GM15510 (cell line): ENCODE data around the gene KHSRP.

ENCODE experiments used
- POLR2A ChIP-seq: IDR thresholded peaks from 3 replicates; pipeline ENCODE4 v1.6.1; 2011; ENCODE audit warnings: borderline replicate concordance; ENCODE audit not compliant: insufficient read length; ENCODE audit errors: extremely low read depth

The KHSRP gene

GRCh38 chr19:6424195-6424938, at the start of gene KHSRP:
KHSRP (minus strand) TSS chr19:6424811; CDS start chr19:6424701, 110 bp downstream.
- TF ChIP-seq POLR2A: peak; percentile 90

GRCh38 chr19:6473647-6474046, 49.0 kb upstream of the KHSRP start:
- TF ChIP-seq POLR2A: no peak

GRCh38 chr19:6472713-6473112, 48.1 kb upstream of the KHSRP start:
- no peak for TF ChIP-seq POLR2A

- no peak for TF ChIP-seq POLR2A
Measured at GRCh38 chr19:6471076-6471475, 46.5 kb upstream of the KHSRP start.

- no peak for TF ChIP-seq POLR2A
Measured at GRCh38 chr19:6470173-6470572, 45.6 kb upstream of the KHSRP start.

GRCh38 chr19:6467384-6467783, 42.8 kb upstream of the KHSRP start:
- TF ChIP-seq POLR2A: no peak

- TF ChIP-seq POLR2A: peak; percentile 28
Measured at GRCh38 chr19:6466526-6467248, 42.1 kb upstream of the KHSRP start.

- no peak for TF ChIP-seq POLR2A
Measured at GRCh38 chr19:6465663-6466062, 41.1 kb upstream of the KHSRP start.

GRCh38 chr19:6465006-6465405, 40.4 kb upstream of the KHSRP start:
- TF ChIP-seq POLR2A: no peak

- TF ChIP-seq POLR2A: no peak
Measured at GRCh38 chr19:6464070-6464873, 39.7 kb upstream of the KHSRP start, which contains the start of gene CRB3. CRB3 (plus strand) TSS chr19:6464271; CDS start chr19:6464702, 431 bp downstream.

GRCh38 chr19:6460099-6460884, 35.7 kb upstream of the KHSRP start:
- TF ChIP-seq POLR2A: peak; percentile 60

- peak; percentile 61 for TF ChIP-seq POLR2A
Measured at GRCh38 chr19:6459262-6460098, 34.9 kb upstream of the KHSRP start, which contains the start of gene SLC25A23. SLC25A23 (minus strand) TSS chr19:6459792; CDS start chr19:6459628, 164 bp downstream.

GRCh38 chr19:6458695-6459261, 34.2 kb upstream of the KHSRP start:
- TF ChIP-seq POLR2A: no peak
